GM12801 (cell line): ENCODE results near the gene PBX1.

Experiments
- TF ChIP-seq, protein P1 (sequence below): IDR thresholded peaks from one replicate; pipeline ENCODE4 v1.5.1; 2011; ENCODE audit warnings: control low read depth; ENCODE audit not compliant: insufficient read length; ENCODE audit errors: extremely low read depth

Gene PBX1

GRCh38 chr1:164604541-164604940, 45.6 kb downstream of the PBX1 start:
- TF ChIP-seq, protein P1, sequence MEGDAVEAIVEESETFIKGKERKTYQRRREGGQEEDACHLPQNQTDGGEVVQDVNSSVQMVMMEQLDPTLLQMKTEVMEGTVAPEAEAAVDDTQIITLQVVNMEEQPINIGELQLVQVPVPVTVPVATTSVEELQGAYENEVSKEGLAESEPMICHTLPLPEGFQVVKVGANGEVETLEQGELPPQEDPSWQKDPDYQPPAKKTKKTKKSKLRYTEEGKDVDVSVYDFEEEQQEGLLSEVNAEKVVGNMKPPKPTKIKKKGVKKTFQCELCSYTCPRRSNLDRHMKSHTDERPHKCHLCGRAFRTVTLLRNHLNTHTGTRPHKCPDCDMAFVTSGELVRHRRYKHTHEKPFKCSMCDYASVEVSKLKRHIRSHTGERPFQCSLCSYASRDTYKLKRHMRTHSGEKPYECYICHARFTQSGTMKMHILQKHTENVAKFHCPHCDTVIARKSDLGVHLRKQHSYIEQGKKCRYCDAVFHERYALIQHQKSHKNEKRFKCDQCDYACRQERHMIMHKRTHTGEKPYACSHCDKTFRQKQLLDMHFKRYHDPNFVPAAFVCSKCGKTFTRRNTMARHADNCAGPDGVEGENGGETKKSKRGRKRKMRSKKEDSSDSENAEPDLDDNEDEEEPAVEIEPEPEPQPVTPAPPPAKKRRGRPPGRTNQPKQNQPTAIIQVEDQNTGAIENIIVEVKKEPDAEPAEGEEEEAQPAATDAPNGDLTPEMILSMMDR: no peak

GRCh38 chr1:164605254-164606091, 46.5 kb downstream of the PBX1 start:
- TF ChIP-seq, protein P1: no peak

DNA sequence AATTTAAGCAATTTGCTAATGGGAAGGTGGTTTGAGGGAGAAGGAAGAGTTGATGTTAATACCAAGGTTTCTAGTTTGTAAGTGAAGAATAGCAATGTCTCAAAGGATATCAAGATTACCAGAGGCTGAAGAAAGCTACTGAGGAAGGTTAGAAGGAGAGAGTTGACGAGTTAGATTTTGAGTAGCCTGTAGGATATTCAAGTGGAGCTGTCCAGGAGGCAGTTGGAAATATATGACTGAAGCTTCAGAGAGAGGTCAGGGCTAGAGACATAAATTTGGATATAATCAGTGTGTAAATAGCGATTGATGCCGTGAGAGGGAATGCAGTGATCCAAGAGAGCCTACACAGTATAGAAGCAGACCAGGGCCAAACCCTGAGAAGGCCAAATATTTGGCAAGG, 48.4 kb downstream of the PBX1 start:
- TF ChIP-seq, protein P1: no peak

- TF ChIP-seq, protein P1: no peak
Observed at GRCh38 chr1:164608651-164609057, 49.7 kb downstream of the PBX1 start.

DNA sequence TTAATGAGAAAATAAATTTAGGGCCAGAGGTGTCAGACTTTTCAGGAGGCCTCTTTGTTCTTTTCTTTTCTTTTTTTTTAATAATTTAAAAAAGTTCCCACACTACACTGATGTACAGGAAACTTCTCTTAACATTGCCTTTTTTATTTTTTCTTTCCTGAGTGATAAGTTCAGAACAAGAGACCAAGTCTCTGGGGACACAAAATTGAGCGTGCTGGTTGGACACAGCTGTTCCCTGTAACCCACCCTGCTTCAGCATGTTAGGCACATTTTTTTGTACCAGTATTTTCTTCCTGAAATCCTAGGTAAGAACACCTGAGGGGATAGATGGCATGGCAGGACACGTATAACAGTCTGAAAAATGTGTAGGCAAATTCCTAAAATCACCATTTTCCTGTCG, 50.1 kb downstream of the PBX1 start:
- TF ChIP-seq, protein P1: no peak

- TF ChIP-seq, protein P1: no peak
Observed at GRCh38 chr1:164610538-164611222, 51.7 kb downstream of the PBX1 start.

GRCh38 chr1:164611754-164612642, 53.0 kb downstream of the PBX1 start:
- TF ChIP-seq, protein P1: no peak
